RPMI7951 (cell line): ENCODE results near the gene NFE2L3. TPM values are rescaled to one million over a fixed set of nuclear protein-coding genes. Genes with fewer than 3 reads are reported as not detected.
"Not testable (repeated sequence)": the region's sequence is repeated elsewhere in the genome, so short reads cannot be mapped to it uniquely, and the experiment has no call there.

Experiments
- DNase-seq: peaks from one replicate; pipeline ENCODE4 v3.0.0-alpha.2; 2012; ENCODE audit warnings: low read depth
- total RNA-seq: library from RNA; depleted of rRNA; stranded (reverse); fragments of >200 nt; shearing (Covaris generic); gene quantifications from 2 replicates; pipeline ENCODE4 v1.2.3, GENCODE V29; 2014; rRNA removed

NFE2L3 gene
- 53.7 and 60.3 TPM in 2 replicates for total RNA-seq

DNA sequence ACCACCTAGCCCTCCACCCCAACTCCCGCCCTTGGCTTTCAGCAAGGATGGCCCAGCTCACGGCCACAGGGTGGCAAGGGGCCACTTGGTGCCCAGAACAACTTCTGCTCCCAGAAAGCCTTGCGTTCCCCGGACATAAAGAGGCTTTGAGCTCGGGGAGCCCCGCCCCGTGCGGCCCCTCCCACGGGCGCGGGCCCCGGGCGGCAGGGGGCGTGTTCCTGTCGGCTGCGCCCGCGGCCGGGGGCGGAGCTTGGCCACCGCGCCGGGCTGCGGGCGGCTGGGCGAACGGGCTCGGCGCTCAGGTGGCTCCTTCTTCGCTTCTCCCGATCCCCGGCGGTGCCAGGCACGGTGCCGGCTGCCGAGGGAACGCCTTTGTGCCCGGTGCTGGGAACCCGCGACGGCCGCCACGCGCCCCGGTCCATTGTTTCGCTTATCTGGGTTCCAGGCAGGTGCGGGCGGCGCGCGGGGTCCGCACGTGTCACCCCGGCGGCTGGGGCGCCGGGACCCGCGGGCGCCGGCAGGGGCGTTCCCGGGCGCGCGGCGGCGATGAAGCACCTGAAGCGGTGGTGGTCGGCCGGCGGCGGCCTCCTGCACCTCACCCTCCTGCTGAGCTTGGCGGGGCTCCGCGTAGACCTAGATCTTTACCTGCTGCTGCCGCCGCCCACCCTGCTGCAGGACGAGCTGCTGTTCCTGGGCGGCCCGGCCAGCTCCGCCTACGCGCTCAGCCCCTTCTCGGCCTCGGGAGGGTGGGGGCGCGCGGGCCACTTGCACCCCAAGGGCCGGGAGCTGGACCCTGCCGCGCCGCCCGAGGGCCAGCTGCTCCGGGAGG lies at the start of gene NFE2L3:
NFE2L3 (plus strand) TSS at position 246 of the 829 bp plus-strand sequence; CDS start at position 547, 301 bp downstream.
- DNase-seq = peak; percentile 87

DNA sequence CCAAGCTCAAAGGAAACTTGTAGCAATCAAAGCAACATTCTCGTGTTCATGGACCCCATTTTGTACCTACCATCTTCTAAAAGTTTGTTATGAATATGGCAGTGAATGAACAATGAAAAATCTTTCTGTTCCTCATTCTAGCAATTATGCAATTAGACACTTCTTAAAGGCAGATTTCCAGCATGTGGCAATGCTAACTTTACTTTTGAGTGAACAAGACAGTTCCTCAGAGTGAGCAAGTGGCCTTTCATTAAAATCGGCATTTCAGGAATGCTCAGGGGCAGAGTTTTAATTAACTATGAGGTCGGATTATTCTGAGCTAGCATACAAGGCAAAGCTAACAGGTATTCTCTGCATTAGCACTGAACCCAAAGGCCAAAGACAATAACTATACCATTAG lies 48.4 kb upstream of the NFE2L3 start:
- no peak for DNase-seq

GRCh38 chr7:26105236-26105635 lies 46.8 kb upstream of the NFE2L3 start:
- DNase-seq = no peak

GRCh38 chr7:26105931-26106330 lies 46.1 kb upstream of the NFE2L3 start:
- no peak for DNase-seq

- no peak for DNase-seq
Measured at GRCh38 chr7:26112203-26112740, 39.7 kb upstream of the NFE2L3 start.

GRCh38 chr7:26115650-26116049 lies 36.3 kb upstream of the NFE2L3 start:
- no peak for DNase-seq

- no peak for DNase-seq
Measured at GRCh38 chr7:26117142-26117807, 34.7 kb upstream of the NFE2L3 start.

GRCh38 chr7:26117970-26118369 lies 34.0 kb upstream of the NFE2L3 start:
- DNase-seq = no peak

GRCh38 chr7:26122745-26123144 lies 29.3 kb upstream of the NFE2L3 start:
- DNase-seq = no peak

DNA sequence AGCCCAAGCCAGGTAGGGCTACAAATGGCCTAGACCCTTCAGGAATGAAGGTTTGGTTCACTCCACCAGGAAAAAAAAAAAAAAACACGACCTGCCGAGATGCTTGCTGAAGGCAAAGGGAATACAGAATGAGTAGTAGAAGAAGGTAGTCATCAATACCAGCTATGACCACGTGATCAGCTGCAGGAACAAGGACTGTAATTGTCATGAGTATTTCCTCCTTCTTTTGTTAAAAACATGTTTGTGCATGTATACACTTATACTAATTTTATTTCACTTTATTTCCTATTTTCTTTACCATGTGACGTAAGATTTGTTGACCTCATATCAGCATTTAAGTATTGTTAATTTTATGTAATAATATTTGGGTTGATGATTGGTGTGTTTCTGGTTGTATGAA lies 27.2 kb upstream of the NFE2L3 start:
- DNase-seq = not testable (repeated sequence)

GRCh38 chr7:26127411-26127810 lies 24.6 kb upstream of the NFE2L3 start:
- no peak for DNase-seq

- no peak for DNase-seq
Measured at GRCh38 chr7:26131056-26131589, 20.9 kb upstream of the NFE2L3 start.

DNA sequence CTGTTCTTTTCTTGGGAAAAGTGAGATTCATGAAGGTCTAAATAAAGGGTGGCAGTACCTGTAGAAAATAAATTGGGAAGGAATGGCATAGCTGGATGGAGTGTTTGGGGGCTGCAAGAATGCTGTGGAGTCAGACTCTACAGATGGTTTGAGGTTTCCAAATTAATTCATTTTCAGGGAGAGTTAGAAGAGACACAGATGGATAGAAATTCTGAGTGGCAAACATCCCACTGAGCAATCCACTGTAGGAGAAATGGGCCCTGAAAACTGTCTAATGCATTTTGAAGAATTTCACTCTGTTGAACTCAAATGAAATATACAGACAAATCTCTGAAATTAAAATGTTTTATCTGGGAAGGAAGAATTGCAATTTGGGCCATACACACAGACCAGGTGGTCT lies 16.9 kb upstream of the NFE2L3 start:
- no peak for DNase-seq

GRCh38 chr7:26135551-26135950 lies 16.4 kb upstream of the NFE2L3 start:
- no peak for DNase-seq

DNA sequence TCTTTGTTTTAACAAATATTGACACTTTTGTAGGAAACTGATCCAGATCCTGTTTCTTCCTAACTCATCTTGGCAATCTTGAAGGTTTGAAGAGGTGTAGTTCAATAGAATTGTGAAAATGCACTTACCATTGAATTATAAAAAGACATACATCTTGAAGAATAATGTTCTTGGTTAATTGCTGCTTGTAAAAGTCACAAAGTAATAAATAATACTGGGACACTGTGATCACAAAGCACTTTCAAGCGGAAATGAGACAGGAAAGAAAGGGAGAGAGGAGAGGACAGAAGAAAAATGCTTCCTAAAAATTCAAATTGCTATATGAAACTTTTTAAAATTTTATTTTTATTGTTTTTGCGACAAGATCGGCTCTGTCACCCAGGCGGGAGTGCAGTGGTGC lies 15.2 kb upstream of the NFE2L3 start:
- no peak for DNase-seq

DNA sequence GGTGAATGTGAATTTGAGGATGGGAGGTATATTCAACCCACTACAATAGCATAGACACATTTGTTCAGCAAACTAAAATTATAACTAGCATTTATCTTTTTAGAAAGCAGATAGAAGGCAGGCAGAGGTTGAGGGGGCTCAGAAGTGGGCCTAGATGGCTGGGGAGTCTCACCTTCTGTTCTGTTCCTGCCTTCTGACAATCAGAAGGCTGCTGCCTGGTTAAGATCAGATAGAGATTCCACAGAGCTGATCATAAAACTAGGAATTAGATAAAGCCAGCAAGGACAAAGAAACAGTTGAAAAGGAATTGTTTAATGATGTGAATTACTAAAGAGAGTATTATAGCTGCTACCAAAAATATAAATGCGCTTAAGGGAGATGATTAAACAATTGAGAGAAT lies 11.6 kb upstream of the NFE2L3 start:
- DNase-seq = no peak

DNA sequence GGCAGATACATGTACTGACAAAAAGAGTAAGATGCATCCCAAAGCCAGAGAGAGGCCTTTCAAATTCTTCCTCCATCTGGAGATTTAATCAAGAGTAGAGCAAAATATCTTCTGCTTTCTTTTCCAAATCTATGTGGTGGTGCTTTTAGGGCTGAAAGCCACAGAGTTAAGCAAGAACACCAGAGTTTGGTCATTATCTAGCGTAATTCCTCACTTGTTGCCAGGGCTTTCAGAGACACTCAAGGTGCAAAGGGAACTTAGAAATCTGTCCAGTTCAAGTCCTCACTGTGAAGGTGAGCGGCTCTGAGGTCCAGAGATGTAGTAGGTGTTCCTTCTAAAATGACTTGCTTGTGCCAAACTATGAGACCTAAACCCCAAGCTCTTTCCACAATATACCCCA lies 10.9 kb upstream of the NFE2L3 start:
- DNase-seq = no peak

DNA sequence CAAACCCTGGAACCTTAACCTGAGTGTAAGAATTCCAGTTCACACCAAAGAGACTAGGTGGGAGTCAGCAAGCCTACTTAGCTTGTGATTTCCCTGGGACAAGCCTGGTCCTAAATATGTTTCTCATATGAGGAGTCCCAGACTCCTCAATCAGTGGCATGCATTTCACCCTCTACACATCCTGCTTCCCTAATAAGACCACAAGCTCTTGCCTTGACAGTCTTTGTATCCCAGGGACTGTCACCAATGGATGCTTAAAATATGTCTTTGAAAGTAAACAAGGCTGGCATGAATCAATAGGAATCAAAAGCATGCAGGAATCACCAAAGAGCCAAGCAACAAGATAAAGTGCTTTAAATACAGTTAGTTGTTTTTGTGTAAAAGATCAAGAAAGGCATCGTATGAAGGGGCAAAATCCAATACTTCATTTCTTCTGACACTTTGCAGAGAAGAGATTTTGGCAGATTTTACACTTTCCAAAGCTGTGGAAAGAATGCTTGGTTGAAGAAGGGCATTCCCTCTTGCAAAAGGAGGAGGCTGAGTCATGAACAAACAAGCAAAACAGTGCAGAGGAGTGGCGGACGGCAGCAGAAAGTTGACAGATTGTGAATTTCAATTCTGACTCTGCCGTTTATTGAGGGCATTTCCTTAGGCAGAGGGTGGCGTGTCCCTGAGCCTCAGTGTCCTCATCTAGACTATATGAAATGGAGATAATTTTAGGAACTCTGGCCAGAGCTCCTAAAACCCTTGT lies 8.5 kb upstream of the NFE2L3 start:
- peak; percentile 31 for DNase-seq

DNA sequence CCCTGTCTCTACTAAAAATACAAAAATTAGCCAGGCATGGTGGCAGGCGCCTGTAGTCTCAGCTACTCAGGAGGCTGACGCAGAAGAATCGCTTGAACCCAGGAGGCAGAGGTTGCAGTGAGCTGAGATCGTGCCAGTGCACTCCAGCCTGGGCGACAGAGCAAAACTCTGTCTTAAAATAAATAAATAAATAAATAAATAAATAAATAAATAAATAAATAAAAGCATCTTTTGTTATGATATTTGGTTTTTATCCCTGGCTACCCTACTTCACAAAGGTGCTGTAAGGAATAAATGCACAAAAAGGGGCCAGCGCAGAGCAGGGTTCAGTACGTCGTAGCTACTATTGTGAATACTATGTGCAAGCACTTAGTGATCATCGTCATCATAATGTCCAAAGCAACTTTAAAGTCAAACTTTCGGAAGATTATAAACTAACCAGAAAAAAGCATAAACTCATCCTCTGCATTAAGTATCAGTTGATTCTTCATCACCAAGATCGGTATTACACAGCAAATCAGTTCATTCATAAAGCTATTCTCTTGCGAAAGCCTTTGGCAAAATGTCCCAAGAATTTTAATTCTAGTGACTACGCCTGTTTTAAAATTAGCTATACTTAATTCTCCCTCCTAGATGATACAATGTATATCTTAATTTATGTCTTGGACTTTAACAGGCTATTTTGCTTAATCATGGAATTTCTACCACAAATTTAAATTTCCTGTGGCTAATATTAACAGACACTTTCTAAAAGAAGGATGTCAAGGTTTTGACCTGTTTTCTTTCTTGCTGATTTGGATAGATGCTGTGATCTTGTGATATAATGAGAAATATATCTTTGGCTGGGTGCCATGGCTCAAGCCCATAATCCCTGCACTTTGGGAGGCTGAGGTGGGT lies 7.6 kb upstream of the NFE2L3 start:
- DNase-seq = no peak

- no peak for DNase-seq
Measured at GRCh38 chr7:26145238-26145637, 6.8 kb upstream of the NFE2L3 start.

- peak; percentile 37 for DNase-seq
Measured at GRCh38 chr7:26147030-26147429, 5.0 kb upstream of the NFE2L3 start.
